NCI-H2029 treated with DMSO at 0.1 percent for 48 hours (cell line): ENCODE measurements around the gene PPP2R1B.

Experiments used
- DNase-seq: peaks from one replicate; lab custom pipeline; 2025; lab: John Stamatoyannopoulos, UW

The PPP2R1B gene

DNA sequence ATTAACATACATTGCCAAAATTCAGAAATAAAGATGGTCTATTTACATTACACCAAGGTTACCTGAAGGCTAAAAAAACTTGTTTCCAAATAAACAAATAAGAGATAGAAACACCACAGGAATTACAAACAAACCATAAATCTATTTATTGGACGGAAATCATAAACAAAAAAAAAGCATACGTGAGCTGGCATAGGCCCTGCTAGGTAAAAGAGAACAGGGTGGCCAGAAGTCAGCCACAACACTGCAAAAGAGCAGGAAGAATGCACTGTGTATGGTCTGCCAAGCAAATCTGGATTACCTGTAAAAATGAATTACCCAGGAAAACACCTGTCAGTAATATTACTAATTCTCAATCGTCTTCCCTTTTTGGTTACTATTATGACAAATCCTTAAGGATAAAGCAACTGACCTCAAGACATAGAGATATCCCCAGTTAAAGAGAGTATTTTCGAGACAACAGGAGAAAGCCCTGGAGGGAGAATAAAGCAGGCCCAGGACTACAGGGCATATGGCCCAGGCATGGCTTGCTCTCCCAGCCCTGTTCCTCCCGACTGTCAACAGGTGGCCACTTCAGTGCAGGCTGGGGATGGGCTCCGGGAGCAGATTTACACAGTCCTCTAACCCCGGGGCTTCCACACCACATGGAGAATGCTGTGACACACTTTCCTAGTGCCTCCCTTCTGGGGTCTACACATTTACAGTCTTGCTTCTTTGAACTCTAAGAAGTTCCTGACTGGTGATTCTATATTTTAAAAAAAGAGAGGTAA lies 18.0 kb downstream of the PPP2R1B start:
- no peak for DNase-seq

- DNase-seq: no peak
Observed at GRCh38 chr11:111745719-111746504, 20.3 kb downstream of the PPP2R1B start.

- no peak for DNase-seq
Observed at GRCh38 chr11:111743700-111744099, 22.5 kb downstream of the PPP2R1B start.

DNA sequence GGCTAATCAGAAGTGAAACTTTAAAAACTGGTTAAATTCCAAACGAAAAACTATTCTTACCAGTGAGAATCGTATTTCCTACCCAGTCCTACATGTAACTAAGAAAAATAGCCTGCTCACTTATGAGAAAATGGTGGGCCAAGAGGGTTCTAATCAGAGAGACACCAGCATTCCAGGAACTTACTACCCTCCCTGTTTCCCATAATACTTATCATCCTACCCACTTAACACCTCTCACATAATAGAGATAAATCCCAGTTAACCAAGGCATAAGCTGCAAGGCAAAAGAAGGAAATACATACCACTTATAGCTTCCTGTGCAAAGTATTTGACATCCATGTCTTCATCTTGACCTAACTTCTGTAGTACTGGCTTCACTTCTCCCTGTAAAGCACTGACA lies 24.4 kb downstream of the PPP2R1B start:
- no peak for DNase-seq

DNA sequence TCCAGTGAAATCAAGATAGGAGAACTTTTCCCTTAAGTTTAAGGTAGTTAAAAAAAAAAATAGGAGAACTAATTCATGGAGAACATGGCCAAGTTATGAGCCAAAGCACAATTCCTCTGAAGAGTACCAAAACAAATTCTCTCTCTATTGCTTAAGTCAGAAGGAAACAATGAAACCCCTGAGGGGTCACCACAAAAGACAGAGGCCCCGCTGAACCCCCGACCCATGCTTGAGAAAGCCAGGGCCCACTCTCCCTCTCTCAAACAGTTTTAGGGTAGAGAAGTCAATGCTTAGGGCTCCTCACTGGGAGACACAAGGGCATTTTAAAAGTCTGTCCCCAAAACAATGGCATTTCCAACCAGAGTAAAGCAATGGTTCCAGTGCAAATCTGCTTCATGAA lies 26.9 kb downstream of the PPP2R1B start:
- DNase-seq: no peak

DNA sequence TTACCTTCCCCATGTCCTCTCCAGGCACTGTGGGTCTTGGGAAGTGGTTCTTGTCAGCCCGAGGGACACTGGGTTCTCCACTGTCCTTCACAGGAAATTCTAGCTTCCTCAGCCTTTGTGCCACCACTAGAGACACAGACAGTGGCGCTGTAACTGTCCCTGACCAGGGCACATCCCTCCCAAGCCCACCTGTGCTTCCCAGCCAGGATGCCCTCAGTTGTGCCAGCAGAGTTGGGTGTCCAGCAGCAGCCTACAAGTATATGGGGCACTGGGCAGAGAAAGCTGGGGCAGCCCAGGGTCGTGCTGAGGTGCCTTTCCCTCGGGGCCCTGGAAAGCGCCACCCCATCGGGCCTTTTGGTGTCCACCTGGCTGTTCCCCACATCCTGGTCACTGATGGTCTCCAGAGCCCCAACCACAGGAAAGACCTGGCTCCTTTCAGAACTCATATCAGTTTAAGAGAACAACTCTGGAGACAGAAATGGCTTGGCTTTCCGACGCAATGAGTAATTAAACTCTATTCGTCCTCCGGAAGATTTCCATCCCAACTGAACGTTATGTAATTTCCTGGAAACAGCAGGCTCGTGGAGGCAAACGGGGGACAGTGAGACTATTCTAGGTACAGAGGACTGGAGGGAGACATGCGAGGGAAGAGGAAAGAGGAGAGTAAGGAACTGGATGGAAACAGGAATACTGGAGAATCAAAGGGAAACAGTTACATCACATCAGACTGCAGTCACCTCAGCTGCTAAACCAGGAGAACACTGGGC lies 28.6 kb downstream of the PPP2R1B start:
- DNase-seq: no peak

- no peak for DNase-seq
Observed at GRCh38 chr11:111736621-111737443, 29.4 kb downstream of the PPP2R1B start.

DNA sequence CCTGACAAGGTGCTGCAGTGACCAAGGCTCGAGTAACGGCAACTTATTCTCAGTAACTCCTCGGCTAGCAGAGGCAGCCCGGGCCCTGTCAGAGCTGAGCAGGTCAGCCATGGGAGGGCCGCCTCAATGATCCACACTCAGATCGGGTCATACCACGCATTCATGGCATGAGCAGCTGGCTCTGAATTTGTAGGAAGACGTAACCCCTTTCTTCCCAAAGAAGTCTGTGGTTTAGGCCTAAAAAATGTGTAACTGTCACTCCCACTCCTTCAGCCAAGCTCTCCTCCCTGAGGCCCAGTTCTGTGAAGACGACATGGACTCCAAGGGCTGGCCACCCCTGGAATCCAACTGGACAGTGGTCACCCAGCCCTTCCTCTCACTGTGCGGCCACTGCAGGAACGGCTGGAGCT lies 30.0 kb downstream of the PPP2R1B start:
- no peak for DNase-seq

DNA sequence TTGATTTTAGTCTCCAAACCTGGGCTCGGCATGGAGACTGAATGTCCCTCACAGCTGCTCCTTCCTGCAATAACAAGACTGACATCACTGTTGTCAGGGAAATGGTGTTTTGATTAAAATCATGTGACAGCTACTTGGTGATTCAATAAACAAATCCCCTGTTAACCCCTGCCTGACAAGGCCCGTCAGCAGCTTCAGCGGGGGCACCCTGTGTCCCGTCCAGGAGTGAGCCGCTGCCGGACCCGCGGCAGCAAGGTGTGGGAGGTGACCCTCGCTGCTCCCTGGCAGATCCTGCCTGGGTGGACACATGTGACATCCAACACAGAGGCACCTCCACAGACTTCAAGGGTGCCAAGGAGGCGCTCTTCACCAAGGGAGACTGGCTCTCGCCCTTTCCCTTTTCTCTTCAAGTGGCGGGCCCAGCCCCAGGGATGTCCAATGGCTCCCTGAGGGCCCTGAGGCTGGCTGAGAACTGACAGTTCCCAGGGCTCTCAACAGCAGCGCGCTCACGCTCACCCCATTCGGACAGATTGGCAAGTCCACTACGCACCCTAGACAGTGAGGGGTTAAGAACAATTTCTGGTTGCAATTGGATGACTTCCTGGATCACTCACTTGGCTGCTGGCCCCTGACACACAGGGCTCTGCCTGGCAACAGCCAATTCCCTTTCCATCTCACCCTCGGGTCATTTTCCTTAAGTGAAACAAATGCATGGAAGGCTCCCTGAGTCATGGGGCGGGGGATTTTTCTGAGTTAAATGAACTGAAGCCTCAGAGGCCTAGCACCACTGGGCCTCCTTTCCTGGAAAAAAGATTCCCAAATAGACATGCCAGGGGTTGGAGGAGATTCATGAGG lies 30.7 kb downstream of the PPP2R1B start:
- DNase-seq: peak; percentile 83

GRCh38 chr11:111734954-111735261 lies 31.3 kb downstream of the PPP2R1B start:
- no peak for DNase-seq

GRCh38 chr11:111734101-111734953 lies 31.9 kb downstream of the PPP2R1B start:
- no peak for DNase-seq

DNA sequence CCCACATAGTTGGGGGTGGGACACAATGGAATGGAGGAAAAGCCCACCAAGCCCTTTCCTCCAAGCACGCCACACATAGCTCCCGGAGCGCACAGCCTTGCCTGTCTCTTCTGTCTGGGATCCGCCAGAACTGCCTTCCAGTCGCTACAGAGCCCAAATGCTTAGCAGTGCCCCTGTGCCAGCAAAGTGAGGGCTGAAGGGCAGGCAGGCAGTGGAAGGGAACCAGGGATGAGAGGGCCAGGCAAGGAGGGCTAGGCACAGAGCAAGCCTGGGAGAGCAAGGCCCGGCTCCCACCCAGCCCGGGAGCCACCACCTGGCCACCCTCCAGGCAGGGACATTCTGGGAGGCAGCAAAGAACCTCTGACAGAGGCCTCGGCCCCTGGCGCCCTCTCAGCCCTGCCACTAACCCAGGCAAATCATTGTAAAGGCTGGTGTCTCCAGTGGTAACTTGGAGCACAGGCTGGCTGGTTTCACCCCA lies 32.5 kb downstream of the PPP2R1B start:
- no peak for DNase-seq

DNA sequence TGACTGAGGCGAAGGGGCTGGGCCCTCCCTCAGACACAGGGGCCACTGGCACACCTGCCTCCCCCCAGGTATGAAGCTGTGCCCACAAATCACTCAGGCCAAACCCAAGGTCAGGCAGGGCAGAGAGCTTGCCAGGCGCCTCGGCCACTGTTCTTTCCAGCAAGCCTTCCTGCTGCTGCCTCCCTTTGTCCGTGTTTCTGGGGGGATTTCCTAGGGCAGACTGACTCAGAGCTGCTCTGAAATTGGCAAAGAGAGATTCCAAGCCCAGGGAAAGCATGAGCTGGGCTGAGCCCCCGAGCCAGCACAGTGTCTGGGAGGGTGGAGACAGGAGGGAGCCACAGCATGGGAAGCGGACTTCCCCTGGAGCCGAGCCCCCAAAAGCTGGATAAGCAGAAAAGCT lies 33.2 kb downstream of the PPP2R1B start:
- no peak for DNase-seq

GRCh38 chr11:111731821-111732220 lies 34.4 kb downstream of the PPP2R1B start:
- DNase-seq: no peak

GRCh38 chr11:111730871-111731591 lies 35.2 kb downstream of the PPP2R1B start:
- DNase-seq: peak; percentile 78

DNA sequence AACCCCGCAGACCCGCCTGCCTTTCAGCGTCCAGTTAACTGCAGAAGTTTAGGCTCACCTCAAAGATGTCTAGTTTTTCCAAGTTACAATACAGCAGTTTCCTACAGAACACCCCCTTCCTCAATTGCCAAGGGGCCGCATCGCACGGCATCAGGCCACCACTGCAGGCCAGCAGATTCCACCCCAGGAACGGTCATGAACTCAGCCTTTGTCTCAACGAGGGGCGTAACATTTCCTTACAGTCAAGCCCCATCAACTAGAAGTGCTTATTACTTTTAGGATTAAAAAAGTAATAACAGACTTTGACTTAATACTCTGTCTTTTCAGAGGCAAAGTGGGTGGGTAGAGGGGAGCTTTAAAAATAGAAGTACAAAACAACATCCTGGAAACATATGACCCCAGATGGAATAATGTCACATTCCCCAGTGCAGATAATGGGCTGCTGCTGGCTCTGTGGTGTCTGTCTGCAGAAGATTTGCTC lies 36.3 kb downstream of the PPP2R1B start:
- DNase-seq: no peak

DNA sequence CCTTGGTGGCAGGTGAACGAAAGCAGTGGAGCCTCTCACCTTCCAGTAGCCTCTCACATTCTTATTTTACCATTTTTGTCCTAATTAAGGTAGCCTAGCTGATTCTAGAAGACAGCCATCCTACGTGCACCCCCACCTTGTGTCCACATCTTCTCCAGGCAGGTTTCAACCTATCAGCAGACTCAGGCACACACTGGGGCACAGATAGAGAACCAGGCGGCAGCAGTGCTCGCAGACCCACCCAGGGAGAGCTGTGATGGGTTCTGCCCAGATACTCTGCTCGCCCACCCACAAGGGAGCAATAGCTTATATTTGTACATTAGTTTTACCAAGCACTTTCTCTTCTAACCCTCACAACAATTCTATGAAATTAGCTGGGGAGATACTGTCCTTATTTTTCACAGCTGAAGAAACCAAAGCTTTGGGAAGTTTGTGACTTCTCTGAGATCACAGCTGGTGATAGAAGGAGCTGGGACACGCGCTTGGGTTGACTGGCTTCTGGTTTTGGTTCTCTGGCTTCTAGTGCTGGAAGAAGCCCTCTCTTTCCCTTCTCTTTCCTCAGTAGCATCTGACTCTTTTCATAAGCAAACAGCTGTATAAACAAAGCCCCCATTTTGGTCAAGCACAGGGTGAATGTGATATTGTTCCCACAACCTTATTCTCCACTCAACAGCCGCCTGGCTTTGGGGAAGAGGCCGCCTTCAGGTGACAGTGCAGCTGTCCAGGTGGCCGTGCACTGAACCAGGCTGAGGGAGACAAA lies 36.9 kb downstream of the PPP2R1B start:
- no peak for DNase-seq

DNA sequence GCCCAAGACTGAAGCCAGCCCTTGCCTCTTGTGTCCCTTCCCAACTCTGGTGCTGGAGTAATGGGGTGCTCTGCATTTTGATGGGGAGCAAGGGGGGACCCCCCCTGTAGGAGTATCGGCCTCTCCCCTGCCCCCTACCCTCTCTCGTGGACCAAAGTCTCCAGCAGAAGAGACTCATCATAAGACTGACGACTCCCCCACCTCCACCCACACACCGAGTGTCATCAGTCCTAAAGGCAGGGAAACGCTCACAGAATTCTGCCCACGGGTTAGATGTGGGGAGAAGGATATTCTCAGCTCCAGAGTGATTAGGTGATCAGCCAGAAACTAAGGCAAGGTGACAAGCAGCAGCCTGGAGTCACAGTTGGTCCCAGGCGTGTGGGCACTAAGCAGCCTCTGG lies 38.8 kb downstream of the PPP2R1B start:
- DNase-seq: no peak
